Activated CD4-positive, alpha-beta T cell treated with anti-CD3 and anti-CD28 coated beads, Interleukin-2, amount 50 U/mL, for 48 hours (primary cell): ENCODE data around the gene MMS19.

Source experiments
- DNase-seq, 2 experiments: peaks; one replicate each; pipeline ENCODE4 v3.0.0-alpha.2; 2020

Gene MMS19

DNA sequence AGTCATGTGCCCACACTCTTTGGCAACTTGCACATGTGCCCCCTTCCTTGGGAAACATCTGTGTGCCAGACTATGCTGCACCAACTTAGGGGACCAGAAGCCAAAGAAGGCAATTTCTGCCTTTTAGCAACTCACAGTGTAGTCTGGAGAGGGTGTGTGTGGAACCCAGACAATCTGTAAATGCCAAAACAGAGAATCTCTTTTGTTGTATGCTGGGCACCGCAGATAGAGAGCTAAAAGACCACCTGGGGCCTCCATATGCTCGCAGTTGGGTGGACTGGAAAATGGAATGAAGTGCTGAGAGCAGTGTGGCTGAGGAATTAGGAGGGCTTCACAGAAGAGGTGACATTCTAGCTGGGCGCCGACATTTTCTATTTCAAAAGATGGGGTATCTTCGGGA lies 26.9 kb upstream of the MMS19 start:
- DNase-seq, result no peak

DNA sequence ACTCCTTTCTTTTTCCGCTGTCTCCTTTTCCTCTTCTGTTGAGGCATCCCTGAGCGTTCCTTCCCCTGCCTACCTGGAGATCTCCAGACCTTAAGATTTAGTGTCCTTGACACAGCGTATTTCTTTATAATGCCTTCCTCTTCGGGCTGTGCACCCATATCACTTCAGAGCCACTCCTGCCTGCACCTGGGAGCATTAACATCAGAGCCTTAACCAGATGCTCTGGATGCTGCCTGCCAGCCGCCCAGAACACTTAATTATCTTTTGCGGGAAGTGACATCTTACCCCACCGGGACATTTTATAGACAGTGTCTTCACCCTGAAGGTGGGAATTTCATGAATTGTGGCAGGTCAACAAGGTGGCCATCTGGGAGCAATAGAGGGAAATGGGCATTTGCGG lies 24.7 kb upstream of the MMS19 start:
- no peak for DNase-seq

DNA sequence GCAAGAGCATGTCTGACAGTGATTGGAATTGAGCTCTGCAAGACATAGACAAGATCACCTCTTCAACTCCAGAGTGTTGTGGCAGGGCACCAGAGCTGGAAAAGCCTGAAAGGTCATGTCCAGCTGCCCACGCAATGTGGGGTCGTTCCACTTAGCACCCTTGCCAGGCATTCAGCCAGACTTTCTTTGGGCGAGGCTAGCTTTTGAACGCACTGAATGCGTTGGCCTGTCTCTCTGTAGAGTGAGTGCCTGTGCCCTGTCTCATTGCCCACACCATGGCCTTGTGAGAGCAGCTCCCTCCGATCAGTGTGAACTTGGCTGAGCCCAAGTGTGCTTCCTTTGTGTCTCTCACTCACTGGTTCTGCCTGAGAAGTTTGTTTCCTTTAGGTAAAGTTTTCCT lies 23.8 kb upstream of the MMS19 start:
- DNase-seq, result no peak

DNA sequence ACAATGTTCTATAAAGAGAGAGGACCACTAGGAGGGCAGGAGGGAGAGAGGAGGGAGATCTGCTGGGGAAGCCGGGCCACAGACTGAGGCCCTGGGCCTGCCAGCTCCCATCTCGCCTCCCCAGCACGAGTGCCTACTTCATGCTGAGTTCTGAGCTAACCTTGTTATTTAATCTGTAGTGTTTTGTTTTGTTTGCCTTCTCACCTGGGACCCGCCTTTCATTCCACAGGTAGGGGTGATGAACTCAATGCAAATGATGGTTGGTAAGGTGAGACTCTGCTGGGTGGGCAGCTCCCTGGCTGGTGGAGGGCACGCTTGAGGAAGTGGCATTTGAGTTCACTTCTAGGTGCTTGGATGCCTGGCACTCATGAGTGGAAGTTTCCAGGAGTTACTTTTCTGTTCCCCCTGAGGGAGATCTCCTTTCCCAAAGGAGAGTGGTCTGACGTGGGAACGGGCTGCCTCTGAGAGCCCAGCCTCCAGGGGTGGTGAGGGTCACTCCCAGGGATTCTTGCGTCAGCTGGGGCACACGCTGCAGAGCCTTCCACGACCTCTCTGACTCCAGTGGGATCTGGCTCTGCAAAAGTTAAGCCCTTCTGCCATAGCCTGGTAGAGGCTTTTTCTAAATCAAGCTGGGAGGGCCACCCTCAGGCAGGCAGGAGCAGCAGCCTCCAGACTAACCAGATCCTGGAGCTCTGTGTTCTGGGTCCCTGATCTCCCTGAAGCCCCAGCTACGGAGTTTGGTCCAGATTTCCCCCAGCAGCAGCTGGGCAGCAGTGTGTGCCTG lies 22.9 kb upstream of the MMS19 start:
- no peak for DNase-seq

GRCh38 chr10:97520520-97520919 lies 22.3 kb upstream of the MMS19 start:
- DNase-seq, result no peak

- no peak for DNase-seq
Observed at GRCh38 chr10:97519342-97519741, 21.1 kb upstream of the MMS19 start.

GRCh38 chr10:97518301-97519043 lies 20.2 kb upstream of the MMS19 start:
- DNase-seq, result no peak

DNA sequence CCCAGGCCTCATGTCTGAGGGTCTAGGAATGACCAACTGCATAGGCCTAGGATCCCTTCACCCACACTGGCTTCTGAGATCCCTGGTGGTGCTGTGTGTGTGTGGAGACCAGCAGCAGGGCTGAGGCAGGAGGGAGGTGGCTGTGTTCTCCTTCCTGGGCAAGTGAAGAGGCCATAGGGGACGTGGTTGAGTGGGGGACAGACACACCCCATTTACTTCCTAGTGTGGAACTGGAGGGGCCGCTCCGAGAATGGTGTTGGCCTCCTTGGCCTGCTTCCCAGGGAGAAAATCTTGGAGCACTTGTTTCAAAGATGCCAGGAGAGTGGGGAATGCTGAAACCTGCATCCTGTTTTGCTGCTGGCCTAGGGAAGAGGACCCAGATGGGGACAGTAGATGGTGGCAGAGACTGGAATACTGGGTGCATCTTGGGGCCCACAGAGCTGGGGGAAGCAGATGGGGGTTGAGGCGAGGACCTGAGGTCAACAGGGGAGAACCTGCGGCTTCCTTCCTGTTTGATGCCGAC lies 19.6 kb upstream of the MMS19 start:
- DNase-seq, result no peak

GRCh38 chr10:97517096-97517750 lies 19.0 kb upstream of the MMS19 start:
- no peak for DNase-seq

GRCh38 chr10:97515271-97515978 lies 17.2 kb upstream of the MMS19 start:
- DNase-seq, result no peak

DNA sequence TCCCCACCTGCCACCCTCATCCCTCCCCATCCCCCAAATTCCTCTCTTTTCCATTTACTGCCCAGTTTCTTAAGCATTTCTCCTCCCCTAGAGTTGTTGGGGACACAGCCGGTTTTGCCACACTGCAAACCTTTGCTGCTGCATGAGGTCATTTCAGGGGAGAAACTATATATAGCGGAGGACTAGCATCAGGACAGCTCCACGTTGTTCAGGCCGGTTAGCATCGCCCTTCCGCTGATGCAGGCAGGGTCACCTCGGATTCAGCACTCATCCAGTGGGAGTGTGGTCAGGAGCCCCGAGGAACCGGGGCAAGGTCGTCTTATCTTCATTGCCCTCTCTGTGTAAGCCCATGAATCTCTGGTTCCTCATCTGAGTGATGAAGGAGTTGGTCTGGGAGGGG lies 16.1 kb upstream of the MMS19 start:
- DNase-seq, result no peak

- DNase-seq, result no peak
Observed at GRCh38 chr10:97512993-97513392, 14.8 kb upstream of the MMS19 start.

DNA sequence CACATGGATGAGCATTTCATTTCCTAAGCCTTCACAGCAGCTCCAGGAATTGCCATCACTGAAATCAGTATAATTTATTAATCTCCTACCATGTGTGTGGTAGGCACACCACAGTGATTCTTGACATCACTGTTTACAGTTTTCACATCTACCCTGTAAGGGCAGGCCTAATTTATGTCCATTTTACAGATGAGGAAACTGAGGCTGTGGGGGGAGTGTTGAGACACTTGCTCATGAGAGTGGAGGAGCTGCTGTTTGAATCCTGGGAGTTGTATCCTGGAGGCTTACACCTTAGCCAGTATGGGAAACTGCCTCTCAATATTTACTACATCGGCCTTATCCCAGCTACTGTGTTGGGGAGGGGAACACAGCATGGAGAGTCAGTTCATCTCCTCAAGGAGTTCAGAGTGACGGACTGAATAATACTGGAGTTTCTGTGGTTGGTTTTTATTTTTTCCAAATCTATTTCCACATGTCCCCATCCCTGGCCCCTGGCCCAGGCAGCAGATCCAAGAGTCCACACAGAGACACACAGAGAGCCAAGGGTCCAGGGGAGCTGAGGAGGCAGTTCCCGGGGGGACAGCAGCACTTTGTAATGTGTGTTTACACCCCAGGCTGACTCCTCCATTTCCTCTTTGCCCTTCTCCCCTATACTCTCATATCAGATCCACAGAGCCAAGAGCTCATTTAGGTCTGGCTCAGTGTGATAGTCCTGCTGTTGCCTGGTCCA lies 13.7 kb upstream of the MMS19 start:
- no peak for DNase-seq

DNA sequence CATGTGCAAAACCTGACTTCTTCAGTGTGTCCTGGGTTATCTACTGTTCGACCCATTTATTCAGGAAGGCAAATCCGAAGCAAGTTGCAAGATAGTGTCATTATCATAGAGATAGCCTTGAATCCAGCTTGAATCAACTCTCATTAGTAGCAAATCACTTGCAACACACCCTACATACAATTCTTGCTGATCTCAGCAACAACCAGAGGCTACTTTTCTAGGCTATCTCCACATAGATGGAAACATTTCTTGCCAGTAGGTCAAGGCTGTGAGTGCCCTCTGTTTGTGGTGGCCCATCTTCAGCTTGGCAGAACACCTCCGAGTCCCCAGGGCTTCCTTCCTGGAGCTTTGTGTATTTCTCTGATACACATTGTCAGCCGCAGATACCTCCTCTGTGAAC lies 12.5 kb upstream of the MMS19 start:
- no peak for DNase-seq

- no peak for DNase-seq
Observed at GRCh38 chr10:97509120-97509680, 11.0 kb upstream of the MMS19 start.

GRCh38 chr10:97508342-97508741 lies 10.1 kb upstream of the MMS19 start:
- DNase-seq, result no peak

DNA sequence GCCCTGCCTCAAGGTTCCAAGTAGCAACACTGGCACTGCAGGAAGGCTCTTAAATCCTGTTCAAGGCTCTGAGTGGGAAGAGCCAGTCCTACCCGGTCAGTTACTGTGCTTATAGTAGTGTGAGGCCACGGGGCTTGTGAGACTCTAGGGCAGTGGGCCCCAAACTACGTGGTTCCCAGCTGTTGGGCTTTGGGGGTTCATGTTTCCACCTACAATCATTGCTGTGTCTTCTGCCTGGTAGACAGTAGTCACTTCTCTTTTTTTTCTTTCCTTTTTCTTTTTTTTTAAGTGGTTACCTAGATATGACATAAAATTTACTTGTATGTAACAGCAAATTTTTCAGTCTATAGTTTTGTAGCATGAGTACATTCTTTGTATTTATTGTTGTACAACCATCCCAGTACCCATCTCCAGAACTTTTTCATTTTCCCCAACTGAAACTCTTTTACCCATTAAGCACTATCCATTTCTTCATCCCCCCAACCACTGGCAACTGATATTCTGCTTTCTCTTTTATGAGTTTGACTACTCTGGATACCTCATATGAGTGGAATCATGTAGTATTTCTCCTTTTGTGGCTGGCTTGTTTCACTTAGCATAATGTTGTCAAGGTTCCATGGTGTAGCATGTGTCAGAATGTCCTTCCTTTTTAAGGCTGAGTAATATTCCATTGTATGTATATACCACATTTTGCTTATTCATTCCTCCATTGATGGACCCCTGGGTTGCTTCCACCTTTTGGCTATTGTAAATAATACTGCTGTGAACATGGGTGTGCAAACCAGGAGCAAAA lies 8.2 kb upstream of the MMS19 start:
- DNase-seq, result no peak

GRCh38 chr10:97505152-97505551 lies 6.9 kb upstream of the MMS19 start:
- no peak for DNase-seq

- DNase-seq, result no peak
Observed at GRCh38 chr10:97503406-97503805, 5.2 kb upstream of the MMS19 start.

GRCh38 chr10:97502916-97503315 lies 4.7 kb upstream of the MMS19 start:
- no peak for DNase-seq

DNA sequence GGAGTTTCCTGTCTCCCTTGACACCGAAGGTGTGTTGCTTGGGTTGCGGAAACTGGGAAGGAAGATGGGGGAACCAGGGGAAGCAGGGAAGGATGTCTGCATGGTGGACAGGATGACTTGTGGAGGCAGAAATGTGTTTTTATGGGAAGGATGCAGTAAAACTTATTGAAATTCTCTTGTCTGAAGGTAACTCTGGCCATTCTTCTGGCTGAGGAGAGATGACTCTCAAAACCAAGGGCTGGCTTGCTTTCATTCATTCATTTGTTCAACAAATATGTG lies 2.0 kb upstream of the MMS19 start:
- no peak for DNase-seq
